H9 (cell line): ENCODE data around the gene MRPS11. TPM values are rescaled to one million over a fixed set of nuclear protein-coding genes. Genes with fewer than 3 reads are reported as not detected.

ENCODE experiments used
- DNase-seq: peaks from one replicate; pipeline ENCODE4 v3.0.0-alpha.2; 2017
- H2AFZ ChIP-seq: one replicate; pipeline ENCODE4 v1.6.1; 2013; ENCODE audit warnings: mild to moderate bottlenecking, low read length, control low read depth, moderate library complexity
- H2AK5ac ChIP-seq: 2 replicates; pipeline ENCODE4 v1.6.1; 2013; ENCODE audit warnings: low read length, control low read depth, mixed read lengths; ENCODE audit not compliant: insufficient read length
- H2BK120ac ChIP-seq: one replicate; pipeline ENCODE4 v1.6.1; 2013; ENCODE audit warnings: low read depth, mild to moderate bottlenecking, low read length, control low read depth, inconsistent platforms; ENCODE audit not compliant: poor library complexity, severe bottlenecking
- H2BK12ac ChIP-seq: 2 replicates; pipeline ENCODE4 v1.6.1; 2013; ENCODE audit warnings: low read length, control low read depth, mixed read lengths, low read depth; ENCODE audit not compliant: insufficient read length
- H2BK15ac ChIP-seq: 2 replicates; pipeline ENCODE4 v1.6.1; 2013; ENCODE audit warnings: low read depth, low read length, control low read depth
- H2BK20ac ChIP-seq: one replicate; pipeline ENCODE4 v1.6.1; 2013; ENCODE audit warnings: low read depth, mild to moderate bottlenecking, low read length, control low read depth, inconsistent platforms; ENCODE audit not compliant: poor library complexity, severe bottlenecking
- H2BK5ac ChIP-seq: 2 replicates; pipeline ENCODE4 v1.6.1; 2013; ENCODE audit warnings: low read length, control low read depth, mixed read lengths; ENCODE audit not compliant: insufficient read length
- H3K14ac ChIP-seq: 2 replicates; pipeline ENCODE4 v1.6.1; 2013; ENCODE audit warnings: low read length, control low read depth; ENCODE audit not compliant: insufficient read depth
- H3K18ac ChIP-seq: 2 replicates; pipeline ENCODE4 v1.6.1; 2013; ENCODE audit warnings: low read depth, mild to moderate bottlenecking, mixed read lengths, low read length, control low read depth; ENCODE audit not compliant: insufficient read length
- H3K23ac ChIP-seq: 2 replicates; pipeline ENCODE4 v1.6.1; 2013; ENCODE audit warnings: low read length, control low read depth, mixed read lengths, low read depth; ENCODE audit not compliant: insufficient read length
- H3K23me2 ChIP-seq: 2 replicates; pipeline ENCODE4 v1.6.1; 2013; ENCODE audit warnings: low read depth, mild to moderate bottlenecking, mixed read lengths, low read length, control low read depth; ENCODE audit not compliant: insufficient read length, poor library complexity, severe bottlenecking
- H3K27ac ChIP-seq: 2 replicates; pipeline ENCODE4 v1.5.1; 2013; ENCODE audit warnings: low read length, control low read depth, mixed read lengths, low read depth; ENCODE audit not compliant: insufficient read length
- H3K27me3 ChIP-seq: 2 replicates; pipeline ENCODE4 v1.6.1; 2013; ENCODE audit warnings: low read length, control low read depth, inconsistent platforms; ENCODE audit not compliant: insufficient read depth
- H3K4ac ChIP-seq: 2 replicates; pipeline ENCODE4 v1.6.1; 2013; ENCODE audit warnings: low read depth, mild to moderate bottlenecking, control low read depth, inconsistent platforms, low read length, moderate library complexity
- H3K4me1 ChIP-seq: 2 replicates; pipeline ENCODE4 v1.6.1; 2013; ENCODE audit warnings: low read length, control low read depth, inconsistent platforms; ENCODE audit not compliant: insufficient read depth
- H3K4me2 ChIP-seq: 2 replicates; pipeline ENCODE4 v1.6.1; 2013; ENCODE audit warnings: low read length, control low read depth, mixed read lengths; ENCODE audit not compliant: insufficient read length, insufficient read depth
- H3K56ac ChIP-seq: 2 replicates; pipeline ENCODE4 v1.6.1; 2013; ENCODE audit warnings: low read depth, mild to moderate bottlenecking, mixed read lengths, low read length, control low read depth; ENCODE audit not compliant: insufficient read length
- H3K79me1 ChIP-seq: 2 replicates; pipeline ENCODE4 v1.6.1; 2013; ENCODE audit warnings: low read depth, mild to moderate bottlenecking, moderate library complexity, low read length, control low read depth, inconsistent platforms; ENCODE audit not compliant: insufficient read depth, poor library complexity, severe bottlenecking
- H3K79me2 ChIP-seq: 2 replicates; pipeline ENCODE4 v1.6.1; 2013; ENCODE audit warnings: low read length, control low read depth, inconsistent platforms; ENCODE audit not compliant: insufficient read depth
- H3K9ac ChIP-seq: 2 replicates; pipeline ENCODE4 v1.6.1; 2013; ENCODE audit warnings: low read length, control low read depth, mixed read lengths; ENCODE audit not compliant: insufficient read length; ENCODE audit errors: extremely low read depth
- H3K9me3 ChIP-seq: one replicate; pipeline ENCODE4 v1.6.1; 2013; ENCODE audit warnings: low read depth, low read length, inconsistent platforms; ENCODE audit not compliant: control insufficient read depth
- H3T11ph ChIP-seq: one replicate; pipeline ENCODE4 v1.6.1; 2013; ENCODE audit warnings: mild to moderate bottlenecking, low read length, control low read depth, inconsistent platforms
- H4K20me1 ChIP-seq: one replicate; pipeline ENCODE4 v1.6.1; 2013; ENCODE audit not compliant: control insufficient read depth, insufficient read length, insufficient read depth
- H4K5ac ChIP-seq: 2 replicates; pipeline ENCODE4 v1.6.1; 2013; ENCODE audit warnings: low read depth, mild to moderate bottlenecking, mixed read lengths, low read length, control low read depth; ENCODE audit not compliant: insufficient read length
- H4K8ac ChIP-seq: replicated peaks from 2 replicates; pipeline ENCODE4 v1.6.1; 2013; ENCODE audit warnings: low read length, control low read depth, mixed read lengths, low read depth; ENCODE audit not compliant: insufficient read length
- H4K91ac ChIP-seq: 2 replicates; pipeline ENCODE4 v1.6.1; 2013; ENCODE audit warnings: low read depth, mild to moderate bottlenecking, moderate library complexity, mixed read lengths, low read length, control low read depth; ENCODE audit not compliant: insufficient read length
- H3K27ac Mint-ChIP-seq, 3 experiments: 2 replicates in 2 of 3; 3 replicates in 1 of 3; pipeline ENCODE4 v1.8.0; 2020 to 2021; ENCODE audit warnings: mixed read lengths in 3 of 3, mild to moderate bottlenecking in 1 of 3, moderate library complexity in 1 of 3
- H3K27me3 Mint-ChIP-seq: 2 replicates; pipeline ENCODE4 v1.8.0; 2021; ENCODE audit warnings: low read depth, mild to moderate bottlenecking, moderate library complexity, mixed read lengths
- H3K36me3 Mint-ChIP-seq, 3 experiments: 2 replicates in 2 of 3; 3 replicates in 1 of 3; pipeline ENCODE4 v1.8.0; 2020 to 2021; ENCODE audit warnings: low read depth in 3 of 3, mixed read lengths in 3 of 3; ENCODE audit not compliant: insufficient read depth in 1 of 3
- H3K4me1 Mint-ChIP-seq, 2 experiments: 2 replicates each; pipeline ENCODE4 v1.8.0; 2020; ENCODE audit warnings: mixed read lengths in 2 of 2
- H3K4me3 Mint-ChIP-seq, 2 experiments: 2 replicates in 1 of 2; 3 replicates in 1 of 2; pipeline ENCODE4 v1.8.0; 2020 to 2021; ENCODE audit warnings: mild to moderate bottlenecking in 2 of 2, mixed read lengths in 2 of 2, moderate library complexity in 1 of 2
- H3K9me3 Mint-ChIP-seq, 2 experiments: 2 replicates in 1 of 2; 3 replicates in 1 of 2; pipeline ENCODE4 v1.8.0; 2020; ENCODE audit warnings: mild to moderate bottlenecking in 2 of 2, mixed read lengths in 2 of 2, moderate library complexity in 1 of 2
- WGBS: extraction: QIAGEN DNeasy Blood & Tissue Kit; methylation state at CpG from one replicate; pipeline ENCODE4 v1.1.7; 2013; ENCODE audit warnings: missing lambda C conversion rate, low lambda C conversion rate, mixed read lengths; ENCODE audit not compliant: insufficient read length; ENCODE audit errors: extremely low coverage; 5-methylcytosine and 5-hydroxymethylcytosine counted together
- long read RNA-seq: library from polyadenylated mRNA; unstranded; transcript quantifications from one replicate; pipeline ENCODE4 v2.0.0, GENCODE V29; 2020
- total RNA-seq: library from RNA; stranded (reverse); gene quantifications from 2 replicates; pipeline ENCODE4 v1.2.1, GENCODE V29; 2021
- TF ChIP-seq, protein P1 (sequence below): fragments of 200-600 bp; sonication (generic); conservative IDR thresholded peaks from 3 replicates; pipeline ENCODE4 v1.8.0; 2021; ENCODE audit warnings: antibody characterized with exemption, mild to moderate bottlenecking

Gene MRPS11
- total RNA-seq, result 51.0 and 54.5 TPM in 2 replicates
- long read RNA-seq, transcript MRPS11-201 (6 exons, 3,644 nt), result major isoform, 27 of 63 reads
- long read RNA-seq, partial matches to known transcripts, result 8 of 63 reads
- long read RNA-seq, other reads (novel, unspliced or antisense), result 25 of 63 reads

DNA sequence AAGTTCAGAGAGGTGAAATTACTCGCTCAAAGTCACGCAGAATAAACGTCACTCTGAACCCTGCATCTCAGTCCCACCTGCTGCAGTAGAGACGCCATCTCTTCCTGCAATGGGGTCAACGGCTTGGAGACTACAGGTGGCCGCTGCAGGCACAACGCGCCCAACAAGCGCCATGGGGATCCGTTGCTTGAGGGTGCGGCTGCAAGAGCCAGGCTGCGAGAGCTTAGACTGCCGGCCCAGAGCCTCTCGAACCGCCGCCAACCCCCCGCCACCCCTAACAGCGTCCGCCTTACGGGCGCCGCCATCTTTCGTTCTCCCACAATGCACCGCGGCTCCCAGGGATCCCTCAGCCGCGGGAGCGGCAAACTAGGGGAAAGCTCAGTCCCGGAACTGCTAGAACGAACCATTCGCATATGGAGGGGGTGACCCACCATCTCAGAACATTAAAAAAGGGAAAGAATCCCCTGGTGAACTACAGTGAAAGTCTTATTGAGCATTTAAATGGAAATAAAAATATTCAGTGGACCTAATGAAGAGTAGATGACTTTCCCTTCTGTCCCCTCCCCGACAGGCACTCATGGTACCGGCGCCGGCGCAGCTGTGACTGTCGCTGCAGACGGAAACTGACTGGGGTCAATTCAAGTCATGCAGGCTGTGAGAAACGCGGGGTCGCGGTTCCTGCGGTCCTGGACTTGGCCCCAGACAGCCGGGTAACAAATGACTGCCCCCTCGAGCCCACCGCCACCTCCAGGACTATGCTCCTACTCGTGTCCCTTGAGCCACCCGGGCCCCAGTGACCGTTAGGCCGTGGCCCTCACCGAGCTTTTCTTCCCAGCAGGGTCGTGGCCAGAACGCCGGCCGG is at the start of gene MRPS11, which contains the start of gene MRPL46:
Gene MRPS11, plus strand, starts transcription at position 636 of the 862 bp plus-strand sequence. Its CDS starts 10 bp downstream, at position 646.
Gene MRPL46, minus strand, starts transcription at position 316 of the 862 bp plus-strand sequence. Its CDS starts 11 bp downstream, at position 305.
- peaks cover 3% of the 10 kb centered on the region for H3K79me1 ChIP-seq
- no peaks in the 10 kb centered on the region for H3K9me3 ChIP-seq
- no peaks in the 10 kb centered on the region for H4K20me1 ChIP-seq
- H3K9me3 Mint-ChIP-seq, result no peaks in the 10 kb centered on the region
- H3K4me1 ChIP-seq, result 0 out of 2 replicates have a peak, but pooled peaks cover 2% of the 10 kb centered on the region
- peaks cover 12% of the 10 kb centered on the region for H3K23me2 ChIP-seq
- H3K14ac ChIP-seq, result peak within 1 kb of the TSS; percentile 97
- no peak within 1 kb of the TSS for H4K8ac ChIP-seq
- no peaks in the 10 kb centered on the region for H3K27me3 Mint-ChIP-seq
- peak within 1 kb of the TSS; percentile 95 for H3K18ac ChIP-seq
- no peak within 1 kb of the TSS for H2BK20ac ChIP-seq
- H2AK5ac ChIP-seq, result no peak within 1 kb of the TSS
- peak within 1 kb of the TSS; percentile 94 for H3K9ac ChIP-seq
- H2BK12ac ChIP-seq, result no peak within 1 kb of the TSS
- peak within 1 kb of the TSS; percentile 90 to 96 for H3K4me3 Mint-ChIP-seq
- H2AFZ ChIP-seq, result no peak within 1 kb of the TSS
- peak within 1 kb of the TSS; percentile 81 for H4K5ac ChIP-seq
- H2BK15ac ChIP-seq, result no peak within 1 kb of the TSS
- H3K23ac ChIP-seq, result no peak within 1 kb of the TSS
- peaks cover 10 to 35% (median 18%) of the 10 kb centered on the region in 3 experiments; a peak in 6 of 7 replicates for H3K36me3 Mint-ChIP-seq
- H3T11ph ChIP-seq, result no peak within 1 kb of the TSS
- H3K4me2 ChIP-seq, result peak within 1 kb of the TSS; percentile 92
- no peak within 1 kb of the TSS for H3K27ac ChIP-seq
- DNase-seq, result peak; percentile 88
- H4K91ac ChIP-seq, result no peak within 1 kb of the TSS
- TF ChIP-seq, protein P1, sequence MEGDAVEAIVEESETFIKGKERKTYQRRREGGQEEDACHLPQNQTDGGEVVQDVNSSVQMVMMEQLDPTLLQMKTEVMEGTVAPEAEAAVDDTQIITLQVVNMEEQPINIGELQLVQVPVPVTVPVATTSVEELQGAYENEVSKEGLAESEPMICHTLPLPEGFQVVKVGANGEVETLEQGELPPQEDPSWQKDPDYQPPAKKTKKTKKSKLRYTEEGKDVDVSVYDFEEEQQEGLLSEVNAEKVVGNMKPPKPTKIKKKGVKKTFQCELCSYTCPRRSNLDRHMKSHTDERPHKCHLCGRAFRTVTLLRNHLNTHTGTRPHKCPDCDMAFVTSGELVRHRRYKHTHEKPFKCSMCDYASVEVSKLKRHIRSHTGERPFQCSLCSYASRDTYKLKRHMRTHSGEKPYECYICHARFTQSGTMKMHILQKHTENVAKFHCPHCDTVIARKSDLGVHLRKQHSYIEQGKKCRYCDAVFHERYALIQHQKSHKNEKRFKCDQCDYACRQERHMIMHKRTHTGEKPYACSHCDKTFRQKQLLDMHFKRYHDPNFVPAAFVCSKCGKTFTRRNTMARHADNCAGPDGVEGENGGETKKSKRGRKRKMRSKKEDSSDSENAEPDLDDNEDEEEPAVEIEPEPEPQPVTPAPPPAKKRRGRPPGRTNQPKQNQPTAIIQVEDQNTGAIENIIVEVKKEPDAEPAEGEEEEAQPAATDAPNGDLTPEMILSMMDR, result no peak
- no peaks in the 10 kb centered on the region for H3K27me3 ChIP-seq
- no peak within 1 kb of the TSS for H3K56ac ChIP-seq
- H3K4ac ChIP-seq, result no peak within 1 kb of the TSS
- H3K4me1 Mint-ChIP-seq, result peaks cover 14% of the 10 kb centered on the region in 2 experiments
- WGBS, result no CpG with 5 or more reads among the region's 55 CpGs
- no peak within 1 kb of the TSS for H2BK120ac ChIP-seq
- no peak within 1 kb of the TSS for H2BK5ac ChIP-seq
- H3K27ac Mint-ChIP-seq, result peak within 1 kb of the TSS; percentile 98 to 100 (median 100)
- H3K79me2 ChIP-seq, result peaks cover 12% of the 10 kb centered on the region; the same call in 1 of the 2 replicates
